ENCODE data around the gene MRGPRG. TPM values are rescaled to one million over a fixed set of nuclear protein-coding genes. Genes with fewer than 3 reads are reported as not detected.

The MRGPRG gene
- total and polyA plus RNA-seq, 9 of the 15 experiments (the other 6 are each of a cell fraction or from before 2014, with no cell fraction given) = not detected

GRCh38 chr11:3231851-3232744, 13.5 kb upstream of the MRGPRG start, which contains the start of gene MRGPRE (continued):
- TF ChIP-seq ZNF143 (CRISPR knock-in tag; IDR thresholded peaks at IDR 0.05) (no peak), KAT7 (CRISPR knock-in tag; IDR thresholded peaks at IDR 0.05; ENCODE audit: borderline replicate concordance) (no peak), MLX (CRISPR knock-in tag; conservative IDR thresholded peaks at IDR 0.05) (no peak), ARID3B (CRISPR knock-in tag; IDR thresholded peaks at IDR 0.05; ENCODE audit: borderline replicate concordance) (no peak), HMBOX1 (IDR thresholded peaks at IDR 0.05) (no peak), FUS (optimal IDR thresholded peaks at IDR 0.05; ENCODE audit: low read depth, low read length) (no peak), SREBF2 (CRISPR knock-in tag; IDR thresholded peaks at IDR 0.05) (no peak), ZBTB17 (CRISPR knock-in tag; IDR thresholded peaks at IDR 0.05) (no peak), ZNF140 (CRISPR knock-in tag; IDR thresholded peaks at IDR 0.05) (no peak), JUNB (CRISPR knock-in tag; conservative IDR thresholded peaks at IDR 0.05) (no peak), SMAD2 (IDR thresholded peaks at IDR 0.05; ENCODE audit: low read depth, low read length) (no peak), ZNF57 (CRISPR knock-in tag; IDR thresholded peaks at IDR 0.05) (no peak), TCF7L2 (IDR thresholded peaks at IDR 0.05; ENCODE audit: low read depth, low read length) (no peak), ZBTB1 (CRISPR knock-in tag; IDR thresholded peaks at IDR 0.05; ENCODE audit: borderline replicate concordance, low read depth) (no peak), BMI1 (IDR thresholded peaks at IDR 0.05; ENCODE audit: low read length) (no peak), TBL1XR1 (IDR thresholded peaks at IDR 0.05; ENCODE audit: low read length in 2 of 2) (no peak), ZNF134 (CRISPR knock-in tag; conservative IDR thresholded peaks at IDR 0.05) (no peak), KDM5B (IDR thresholded peaks at IDR 0.05; ENCODE audit: insufficient replicate concordance, low read depth, low read length) (no peak), POLR3G (IDR thresholded peaks at IDR 0.05; ENCODE audit: extremely low read depth, insufficient read length, insufficient replicate concordance) (no peak), U2AF1 (optimal IDR thresholded peaks at IDR 0.05; ENCODE audit: low read depth, low read length) (no peak), MTA3 (IDR thresholded peaks at IDR 0.05; ENCODE audit: borderline replicate concordance) (no peak), ZBTB33 (CRISPR knock-in tag; IDR thresholded peaks at IDR 0.05) (no peak), ELF4 (CRISPR knock-in tag; IDR thresholded peaks at IDR 0.05) (no peak), SAFB2 (IDR thresholded peaks at IDR 0.05; ENCODE audit: borderline replicate concordance, low read depth, low read length, severe bottlenecking) (no peak)

All from K562 (cell line).